ENCODE measurements around the gene MRPL18. TPM values are rescaled to one million over a fixed set of nuclear protein-coding genes. Genes with fewer than 3 reads are reported as not detected.

MRPL18 gene
- total and polyA plus RNA-seq, 2 of the 4 experiments (the other 2 are of a cell fraction) = 53.4 to 56.8 TPM

- no peak for DNase-seq
- H3K56ac ChIP-seq (ENCODE audit: extremely low read depth, insufficient read depth, low read length) = no peak overlapping the region
- no peak overlapping the region for H2BK15ac ChIP-seq (ENCODE audit: low read depth, low read length)
- no peak overlapping the region; the same call in 1 of the 2 replicates for H3K9ac ChIP-seq (ENCODE audit: low read depth, low read length)
- peak overlapping the region; percentile 94 for H2AFZ ChIP-seq (replicated peaks; ENCODE audit: low read length, poor library complexity)
- H3K23ac ChIP-seq (ENCODE audit: low read depth, low read length) = peak overlapping the region; percentile 79
- intact Hi-C loops (cut with micrococcal nuclease) (loop anchor here (1.0 kb wide), 1 partner anchor 26 kb away; no protein-coding TSS in a partner anchor), in situ Hi-C loops (cut with MboI; ENCODE audit: low sequenced_read_pairs) (loop anchor here (10.0 kb wide), 1 partner anchor 68 kb away; the partner anchor contains the start of gene SOD2), dilution Hi-C loops (cut with HindIII; ENCODE audit: low sequenced_read_pairs, unreplicated experiment) (no loop called here)
- H3K4me1 ChIP-seq (ENCODE audit: control insufficient read depth, insufficient read depth, low read length) = peaks cover 20% of the 10 kb centered on the region
- H3K27ac ChIP-seq (ENCODE audit: insufficient read depth, low read length) = no peak overlapping the region; the same call in 1 of the 2 replicates
- 48% methylated on average over 7 of the region's 16 CpGs; no CpG with 5 or more reads in 1 of the 2 experiments for WGBS, 2 experiments (ENCODE audit: extremely low coverage in 2 of 2, insufficient read length in 1 of 2)
- no peak overlapping the region for H3K18ac ChIP-seq (ENCODE audit: low read depth, low read length)
- peak overlapping the region; percentile 53; the same call in 1 of the 2 replicates for H3K4ac ChIP-seq (ENCODE audit: low read depth, low read length)
- H4K20me1 ChIP-seq (ENCODE audit: insufficient read depth, low read length) = peaks cover 6% of the 10 kb centered on the region; the same call in 1 of the 2 replicates
- H2BK120ac ChIP-seq (ENCODE audit: low read depth, low read length) = no peak overlapping the region
- H4K91ac ChIP-seq (ENCODE audit: insufficient read depth, low read depth, low read length) = no peak overlapping the region
- ChIA-PET CTCF (no interaction called here), POLR2A (ENCODE audit: unreplicated experiment) (no interaction called here)
- H3K14ac ChIP-seq (replicated peaks; ENCODE audit: low read depth, low read length) = peak overlapping the region; percentile 43; the same call in 1 of the 2 replicates
- BruUV-seq (replicated peaks) = no TSS peak
- H3K9me1 ChIP-seq (ENCODE audit: insufficient read depth, low read length) = peaks cover 13% of the 10 kb centered on the region
- no peak for TF ChIP-seq MAZ (IDR thresholded peaks at IDR 0.05; ENCODE audit: borderline replicate concordance, low read depth, low read length)
- peak overlapping the region; percentile 44; the same call in 1 of the 2 replicates for H2AK5ac ChIP-seq (ENCODE audit: low read depth, low read length)
- no peak for ATAC-seq (ENCODE audit: low read depth)
- peaks cover 20% of the 10 kb centered on the region for H3K36me3 ChIP-seq (ENCODE audit: control insufficient read depth, insufficient read depth, low read length)
- no peak overlapping the region for H2BK20ac ChIP-seq (ENCODE audit: low read depth, low read length)
- H4K8ac ChIP-seq (ENCODE audit: low read depth in 2 of 2, low read length in 2 of 2) = no peak overlapping the region; a peak in 2 of 4 replicates
- peaks cover 10 to 24% of the 10 kb centered on the region in 2 experiments for H3K79me1 ChIP-seq (ENCODE audit: low read depth in 1 of 2, low read length in 2 of 2)
- no peaks in the 10 kb centered on the region for H3K9me3 ChIP-seq (ENCODE audit: control insufficient read depth, insufficient read depth, low read length)
- peak overlapping the region; percentile 93 for H2AK9ac ChIP-seq (replicated peaks; ENCODE audit: low read depth, low read length, poor library complexity)
- H3K4me3 ChIP-seq (ENCODE audit: insufficient read depth, low read depth, low read length) = peak overlapping the region; percentile 79
- no peak overlapping the region for H2BK5ac ChIP-seq (ENCODE audit: low read depth, low read length, poor library complexity, severe bottlenecking)
- peak overlapping the region; percentile 87 for H3K4me2 ChIP-seq (ENCODE audit: low read depth, low read length)
- no peaks in the 10 kb centered on the region for H3K27me3 ChIP-seq (ENCODE audit: control insufficient read depth, insufficient read depth, low read length)
- H4K5ac ChIP-seq (ENCODE audit: low read depth, low read length) = no peak overlapping the region
These were observed 27.5 kb upstream of the MRPL18 start for GRCh38 chr6:159762681-159763293.
